ENCODE data around the gene RARRES1.
"Not testable (repeated sequence)": the region's sequence is repeated elsewhere in the genome, so short reads cannot be mapped to it uniquely, and the experiment has no call there.

Gene RARRES1

GRCh38 chr3:158711886-158712285, 20.4 kb downstream of the RARRES1 start:
- Histone ChIP-seq H3K4me1 (ENCODE audit: control insufficient read depth in 1 of 2, insufficient read depth in 2 of 2, low read length in 2 of 2) (peaks cover 0 to 14% of the 10 kb centered on the region in 2 donors), H3K36me3 (ENCODE audit: control insufficient read depth in 1 of 2, insufficient read depth in 2 of 2, low read length in 2 of 2) (peaks cover 8 to 31% of the 10 kb centered on the region in 2 donors), H3K27ac (ENCODE audit: low read length) (no peak overlapping the region), H3K4me3 (ENCODE audit: low read depth in 1 of 2, low read length in 2 of 2) (no peak overlapping the region), H3K27me3 (ENCODE audit: low read depth, low read length) (no peaks in the 10 kb centered on the region), H3K9me3 (ENCODE audit: control insufficient read depth in 1 of 2, low read length in 2 of 2) (no peaks in the 10 kb centered on the region)

DNA sequence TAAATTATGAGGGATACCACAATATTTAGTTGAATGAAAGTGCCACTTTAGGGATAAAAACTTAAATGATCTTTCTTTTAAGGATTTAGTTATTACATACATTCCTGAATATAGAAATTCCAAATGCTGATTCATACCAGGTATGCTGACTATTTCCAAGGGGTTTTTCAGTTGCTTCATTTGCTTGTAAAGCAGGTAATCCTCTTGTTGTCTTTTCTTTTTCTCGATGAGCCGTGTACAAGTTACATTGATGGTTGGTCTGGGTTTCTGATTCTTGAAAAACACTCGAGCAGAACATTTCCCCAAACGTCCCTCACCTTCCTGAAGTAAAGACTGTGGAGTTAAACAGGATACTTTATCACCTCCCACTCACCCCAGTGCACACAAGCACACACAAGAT, 21.7 kb downstream of the RARRES1 start:
- H3K27ac ChIP-seq (ENCODE audit: low read length) = no peak overlapping the region
- H3K9me3 ChIP-seq (ENCODE audit: control insufficient read depth in 1 of 2, low read length in 2 of 2) = no peaks in the 10 kb centered on the region

GRCh38 chr3:158709666-158710083, 22.6 kb downstream of the RARRES1 start:
- peaks cover 0 to 14% of the 10 kb centered on the region in 2 donors for H3K4me1 ChIP-seq (ENCODE audit: control insufficient read depth in 1 of 2, insufficient read depth in 2 of 2, low read length in 2 of 2)
- no peak overlapping the region for H3K4me3 ChIP-seq (ENCODE audit: low read depth in 1 of 2, low read length in 2 of 2)
- no peak overlapping the region for H3K27ac ChIP-seq (ENCODE audit: low read length)
- no peaks in the 10 kb centered on the region for H3K27me3 ChIP-seq (ENCODE audit: low read depth, low read length)
- peaks cover 9 to 31% of the 10 kb centered on the region in 2 donors for H3K36me3 ChIP-seq (ENCODE audit: control insufficient read depth in 1 of 2, insufficient read depth in 2 of 2, low read length in 2 of 2)
- no peaks in the 10 kb centered on the region for H3K9me3 ChIP-seq (ENCODE audit: control insufficient read depth in 1 of 2, low read length in 2 of 2)

More for the DNA sequence above, 21.7 kb downstream of the RARRES1 start:
- Histone ChIP-seq H3K27me3 (ENCODE audit: low read depth, low read length) (no peaks in the 10 kb centered on the region), H3K4me3 (ENCODE audit: low read depth in 1 of 2, low read length in 2 of 2) (no peak overlapping the region), H3K4me1 (ENCODE audit: control insufficient read depth in 1 of 2, insufficient read depth in 2 of 2, low read length in 2 of 2) (peaks cover 0 to 14% of the 10 kb centered on the region in 2 donors), H3K36me3 (ENCODE audit: control insufficient read depth in 1 of 2, insufficient read depth in 2 of 2, low read length in 2 of 2) (peaks cover 8 to 31% of the 10 kb centered on the region in 2 donors)

- Histone ChIP-seq H3K9me3 (ENCODE audit: control insufficient read depth in 1 of 2, low read length in 2 of 2) (no peaks in the 10 kb centered on the region), H3K4me1 (ENCODE audit: control insufficient read depth in 1 of 2, insufficient read depth in 2 of 2, low read length in 2 of 2) (no peaks in the 10 kb centered on the region), H3K36me3 (ENCODE audit: control insufficient read depth in 1 of 2, insufficient read depth in 2 of 2, low read length in 2 of 2) (peaks cover 3 to 9% of the 10 kb centered on the region in 2 donors), H3K4me3 (ENCODE audit: low read depth in 1 of 2, low read length in 2 of 2) (no peak overlapping the region), H3K27me3 (ENCODE audit: low read depth, low read length) (no peaks in the 10 kb centered on the region), H3K27ac (ENCODE audit: low read length) (no peak overlapping the region)
Measured at GRCh38 chr3:158703566-158703965, 28.7 kb downstream of the RARRES1 start.

DNA sequence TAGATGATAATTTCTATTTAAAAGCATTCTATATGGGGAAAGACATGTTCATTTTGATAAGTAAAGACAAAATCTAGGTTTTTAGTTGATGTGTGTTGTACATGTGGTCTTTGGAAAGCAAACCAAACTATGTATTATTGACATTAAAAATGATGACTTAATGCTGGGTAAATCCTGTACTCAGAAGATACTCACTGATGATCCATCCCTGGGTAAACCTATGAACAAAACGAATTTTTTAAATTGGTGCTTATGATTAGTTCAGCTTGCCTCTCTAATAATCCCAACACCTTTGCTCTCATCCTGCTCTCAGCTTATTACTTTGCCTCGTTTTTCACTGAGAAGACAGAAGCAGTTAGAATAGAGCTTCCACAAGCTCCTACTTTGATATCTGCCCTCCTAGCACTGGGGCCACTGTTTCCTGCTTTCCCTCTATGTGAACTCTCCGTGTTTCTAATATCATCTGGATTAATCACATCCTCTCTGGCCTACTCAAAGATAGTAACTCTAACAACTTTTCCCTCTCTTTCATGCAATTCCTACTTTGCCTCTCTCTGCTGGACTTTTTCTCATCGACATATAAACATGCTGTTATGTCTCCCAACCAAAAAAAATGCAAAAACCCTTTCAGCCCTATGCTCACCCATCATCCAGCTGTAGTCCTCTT, 29.3 kb downstream of the RARRES1 start:
- H3K27me3 ChIP-seq (ENCODE audit: low read depth, low read length) = no peaks in the 10 kb centered on the region
- peaks cover 3% of the 10 kb centered on the region in 2 donors for H3K36me3 ChIP-seq (ENCODE audit: control insufficient read depth in 1 of 2, insufficient read depth in 2 of 2, low read length in 2 of 2)
- H3K4me3 ChIP-seq (ENCODE audit: low read depth in 1 of 2, low read length in 2 of 2) = no peak overlapping the region
- no peaks in the 10 kb centered on the region for H3K4me1 ChIP-seq (ENCODE audit: control insufficient read depth in 1 of 2, insufficient read depth in 2 of 2, low read length in 2 of 2)
- H3K27ac ChIP-seq (ENCODE audit: low read length) = no peak overlapping the region
- no peaks in the 10 kb centered on the region for H3K9me3 ChIP-seq (ENCODE audit: control insufficient read depth in 1 of 2, low read length in 2 of 2)

- Histone ChIP-seq H3K4me1 (ENCODE audit: control insufficient read depth in 1 of 2, insufficient read depth in 2 of 2, low read length in 2 of 2) (no peaks in the 10 kb centered on the region), H3K27me3 (ENCODE audit: low read depth, low read length) (no peaks in the 10 kb centered on the region), H3K27ac (ENCODE audit: low read length) (no peak overlapping the region), H3K4me3 (ENCODE audit: low read depth in 1 of 2, low read length in 2 of 2) (no peak overlapping the region), H3K36me3 (ENCODE audit: control insufficient read depth in 1 of 2, insufficient read depth in 2 of 2, low read length in 2 of 2) (peaks cover 0 to 7% of the 10 kb centered on the region in 2 donors), H3K9me3 (ENCODE audit: control insufficient read depth in 1 of 2, low read length in 2 of 2) (no peaks in the 10 kb centered on the region)
Measured at GRCh38 chr3:158701420-158702065, 30.7 kb downstream of the RARRES1 start.

DNA sequence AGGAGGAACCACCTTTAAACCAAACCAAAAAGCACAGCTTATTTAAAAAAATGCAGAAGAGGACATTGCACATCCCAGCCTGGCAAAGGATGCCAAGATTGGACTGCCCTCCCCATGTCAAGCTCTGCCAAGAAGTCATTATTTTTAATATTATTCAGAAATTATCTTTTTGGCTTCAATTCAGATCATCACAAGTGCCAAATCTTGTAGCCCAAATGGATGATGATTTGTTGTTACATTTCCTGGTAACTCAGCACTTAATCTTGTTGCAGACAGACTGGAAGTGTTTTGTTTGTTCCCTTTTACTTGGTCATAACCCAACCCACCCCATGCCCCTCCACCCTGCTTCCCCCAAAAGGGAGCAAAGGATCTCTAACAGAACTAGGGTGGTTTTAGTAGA, 31.7 kb downstream of the RARRES1 start:
- peaks cover 0 to 7% of the 10 kb centered on the region in 2 donors for H3K36me3 ChIP-seq (ENCODE audit: control insufficient read depth in 1 of 2, insufficient read depth in 2 of 2, low read length in 2 of 2)
- H3K9me3 ChIP-seq (ENCODE audit: control insufficient read depth in 1 of 2, low read length in 2 of 2) = no peaks in the 10 kb centered on the region
- no peak overlapping the region for H3K27ac ChIP-seq (ENCODE audit: low read length)
- H3K4me3 ChIP-seq (ENCODE audit: low read depth in 1 of 2, low read length in 2 of 2) = no peak overlapping the region
- H3K4me1 ChIP-seq (ENCODE audit: control insufficient read depth in 1 of 2, insufficient read depth in 2 of 2, low read length in 2 of 2) = no peaks in the 10 kb centered on the region
- H3K27me3 ChIP-seq (ENCODE audit: low read depth, low read length) = no peaks in the 10 kb centered on the region

DNA sequence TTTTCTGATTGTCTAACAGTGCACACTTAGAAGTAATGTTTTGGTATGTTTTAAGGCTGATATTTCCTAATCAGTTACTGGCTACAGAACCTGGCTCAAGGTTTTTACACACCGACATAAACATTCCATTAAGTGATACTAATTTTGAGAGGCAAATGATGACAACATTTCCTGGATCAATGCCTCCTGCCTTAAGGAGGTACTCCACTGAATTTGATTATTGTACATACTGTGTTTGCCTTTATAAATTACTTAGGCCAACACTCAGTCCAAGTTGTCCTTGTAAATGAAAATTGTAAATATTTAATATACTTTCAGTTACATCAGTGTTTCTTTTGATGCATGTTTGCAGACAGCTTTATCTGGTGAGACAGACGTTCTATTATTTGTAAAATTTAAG, 35.6 kb downstream of the RARRES1 start:
- H3K27me3 ChIP-seq (ENCODE audit: low read depth, low read length) = no peaks in the 10 kb centered on the region
- H3K4me1 ChIP-seq (ENCODE audit: control insufficient read depth in 1 of 2, insufficient read depth in 2 of 2, low read length in 2 of 2) = no peaks in the 10 kb centered on the region
- no peak overlapping the region for H3K4me3 ChIP-seq (ENCODE audit: low read depth in 1 of 2, low read length in 2 of 2)
- H3K9me3 ChIP-seq (ENCODE audit: control insufficient read depth in 1 of 2, low read length in 2 of 2) = peaks cover 0 to 2% of the 10 kb centered on the region in 2 donors
- no peak overlapping the region for H3K27ac ChIP-seq (ENCODE audit: low read length)
- H3K36me3 ChIP-seq (ENCODE audit: control insufficient read depth in 1 of 2, insufficient read depth in 2 of 2, low read length in 2 of 2) = peaks cover 9 to 13% of the 10 kb centered on the region in 2 donors

GRCh38 chr3:158693866-158694456, 38.3 kb downstream of the RARRES1 start:
- H3K4me1 ChIP-seq (ENCODE audit: control insufficient read depth in 1 of 2, insufficient read depth in 2 of 2, low read length in 2 of 2); H3K27ac ChIP-seq (ENCODE audit: low read length); H3K4me3 ChIP-seq (ENCODE audit: low read depth in 1 of 2, low read length in 2 of 2); H3K27me3 ChIP-seq (ENCODE audit: low read depth, low read length); H3K9me3 ChIP-seq (ENCODE audit: control insufficient read depth in 1 of 2, low read length in 2 of 2): not testable (repeated sequence)
- peaks cover 16 to 20% of the 10 kb centered on the region in 2 donors for H3K36me3 ChIP-seq (ENCODE audit: control insufficient read depth in 1 of 2, insufficient read depth in 2 of 2, low read length in 2 of 2)

- no peak overlapping the region for H3K27ac ChIP-seq (ENCODE audit: low read length)
- no peaks in the 10 kb centered on the region for H3K9me3 ChIP-seq (ENCODE audit: control insufficient read depth in 1 of 2, low read length in 2 of 2)
- peaks cover 5 to 7% of the 10 kb centered on the region in 2 donors for H3K36me3 ChIP-seq (ENCODE audit: control insufficient read depth in 1 of 2, insufficient read depth in 2 of 2, low read length in 2 of 2)
- no peak overlapping the region for H3K4me3 ChIP-seq (ENCODE audit: low read depth in 1 of 2, low read length in 2 of 2)
- no peaks in the 10 kb centered on the region for H3K4me1 ChIP-seq (ENCODE audit: control insufficient read depth in 1 of 2, insufficient read depth in 2 of 2, low read length in 2 of 2)
- no peaks in the 10 kb centered on the region for H3K27me3 ChIP-seq (ENCODE audit: low read depth, low read length)
Measured at GRCh38 chr3:158685159-158685558, 47.1 kb downstream of the RARRES1 start.

DNA sequence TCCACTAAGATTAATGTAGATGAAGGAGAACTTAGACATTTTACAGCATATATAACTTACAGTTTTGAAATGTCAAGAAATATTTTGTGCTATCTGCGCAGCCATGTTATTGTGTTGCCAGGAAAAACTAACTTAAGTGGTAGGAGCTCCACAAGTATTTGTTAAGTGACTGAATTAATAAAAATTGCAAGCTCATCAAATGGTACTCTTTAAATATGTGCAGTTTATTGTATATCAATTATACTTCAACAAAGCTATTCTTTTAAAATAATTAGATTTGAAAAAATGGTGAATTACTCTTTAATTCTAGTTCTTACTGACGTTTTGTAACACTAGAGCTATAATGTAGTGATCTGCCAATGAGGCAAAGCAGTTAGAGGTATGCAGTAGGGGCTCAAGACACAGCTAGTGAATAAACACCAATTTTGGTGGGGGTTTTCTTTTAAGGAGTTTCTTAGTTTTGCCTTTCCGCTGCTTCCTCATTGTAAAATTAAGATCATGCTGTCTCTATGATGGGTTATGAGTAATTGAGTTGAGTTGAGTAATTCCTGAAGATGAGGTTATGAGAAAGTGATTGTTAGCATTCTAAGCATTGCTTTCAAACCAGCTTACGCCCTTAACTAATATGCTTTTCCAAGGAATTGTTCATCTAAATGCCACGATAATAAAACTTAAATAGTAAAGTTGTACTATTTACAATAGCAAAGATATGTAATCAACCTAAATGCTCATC, 48.9 kb downstream of the RARRES1 start:
- Histone ChIP-seq H3K27ac (ENCODE audit: low read length) (no peak overlapping the region), H3K36me3 (ENCODE audit: control insufficient read depth in 1 of 2, insufficient read depth in 2 of 2, low read length in 2 of 2) (peaks cover 4 to 7% of the 10 kb centered on the region in 2 donors), H3K9me3 (ENCODE audit: control insufficient read depth in 1 of 2, low read length in 2 of 2) (no peaks in the 10 kb centered on the region), H3K4me1 (ENCODE audit: control insufficient read depth in 1 of 2, insufficient read depth in 2 of 2, low read length in 2 of 2) (no peaks in the 10 kb centered on the region), H3K27me3 (ENCODE audit: low read depth, low read length) (no peaks in the 10 kb centered on the region), H3K4me3 (ENCODE audit: low read depth in 1 of 2, low read length in 2 of 2) (no peak overlapping the region)

Data from muscle layer of duodenum (tissue), 2 donors.